ENCODE data around the gene APP.
"Not testable (repeated sequence)": the region's sequence is repeated elsewhere in the genome, so short reads cannot be mapped to it uniquely, and the experiment has no call there.

The APP gene

GRCh38 chr21:26027696-26028095 lies 142.9 kb downstream of the APP start:
- in situ Hi-C loops (cut with HindIII; ENCODE audit: low pct_unique_long_range_greater_than_20kb, low sequenced_read_pairs) = no loop called here
- TF ChIP-seq JUND (IDR thresholded peaks at IDR 0.05; ENCODE audit: low read depth) = no peak
- no peak for DNase-seq (ENCODE audit: low read depth in 1 of 2, low spot score in 1 of 2)

DNA sequence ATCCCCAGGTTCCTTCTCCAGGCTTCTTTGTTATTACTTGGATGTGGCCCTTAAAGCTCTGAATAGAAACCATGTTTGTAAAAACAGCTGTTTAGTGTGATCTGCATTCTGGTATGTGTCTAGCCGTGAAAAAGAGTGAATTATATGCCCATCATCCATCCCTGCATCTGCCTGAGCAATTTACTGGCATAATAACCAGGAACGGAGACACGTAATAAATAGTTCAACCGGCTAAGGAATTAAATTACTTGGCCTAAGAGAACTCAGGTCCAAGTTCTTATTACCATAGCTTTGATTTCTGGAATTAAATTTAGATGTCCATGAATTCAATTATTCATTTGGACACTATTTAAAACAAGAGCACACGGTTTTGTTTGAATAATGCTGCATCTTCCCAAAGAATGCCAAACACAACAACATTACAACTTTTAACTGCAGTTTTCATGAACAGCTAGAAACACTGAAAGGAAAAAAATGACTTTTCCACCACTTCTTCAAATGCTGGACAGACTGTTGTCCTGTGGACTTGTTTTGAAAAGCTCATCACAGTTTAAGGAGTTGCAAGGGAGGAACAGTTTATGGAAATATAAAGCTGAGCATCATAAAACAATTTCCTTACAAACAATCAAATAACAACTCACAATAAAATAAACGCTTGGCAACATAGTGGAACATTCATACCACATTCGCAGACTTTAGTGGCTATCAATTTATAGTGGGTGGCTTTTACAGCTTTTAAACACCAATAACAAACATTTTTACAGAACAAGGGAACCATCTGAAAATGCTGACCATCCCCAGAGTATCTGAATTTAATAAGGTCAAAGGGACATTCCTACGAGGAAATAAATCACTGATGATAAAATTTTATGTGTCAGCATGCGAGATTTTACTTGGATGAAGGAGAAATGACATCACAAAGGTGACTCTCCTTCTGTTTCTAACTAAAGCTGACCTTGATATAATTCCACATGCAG lies 144.7 kb downstream of the APP start:
- in situ Hi-C loops (cut with HindIII; ENCODE audit: low pct_unique_long_range_greater_than_20kb, low sequenced_read_pairs) = no loop called here
- no peak for TF ChIP-seq JUND (IDR thresholded peaks at IDR 0.05; ENCODE audit: low read depth)
- DNase-seq (ENCODE audit: low read depth in 1 of 2, low spot score in 1 of 2) = no peak

GRCh38 chr21:26023406-26023805 lies 147.2 kb downstream of the APP start:
- DNase-seq (ENCODE audit: low read depth in 1 of 2, low spot score in 1 of 2) = peak in 1 of 2 experiments; percentile 63
- in situ Hi-C loops (cut with HindIII; ENCODE audit: low pct_unique_long_range_greater_than_20kb, low sequenced_read_pairs) = not testable (repeated sequence)

GRCh38 chr21:26022598-26023337 lies 147.8 kb downstream of the APP start:
- in situ Hi-C loops (cut with HindIII; ENCODE audit: low pct_unique_long_range_greater_than_20kb, low sequenced_read_pairs) = not testable (repeated sequence)
- DNase-seq (ENCODE audit: low read depth in 1 of 2, low spot score in 1 of 2) = peak in 1 of 2 experiments; percentile 95
- 0 out of 2 replicates have a peak, but pooled peaks have one; percentile 26 for TF ChIP-seq JUND (IDR thresholded peaks at IDR 0.05; ENCODE audit: low read depth)

GRCh38 chr21:26020510-26020909 lies 150.1 kb downstream of the APP start:
- in situ Hi-C loops (cut with HindIII; ENCODE audit: low pct_unique_long_range_greater_than_20kb, low sequenced_read_pairs) = no loop called here
- no peak for DNase-seq (ENCODE audit: low read depth in 1 of 2, low spot score in 1 of 2)
- TF ChIP-seq JUND (IDR thresholded peaks at IDR 0.05; ENCODE audit: low read depth) = no peak

DNA sequence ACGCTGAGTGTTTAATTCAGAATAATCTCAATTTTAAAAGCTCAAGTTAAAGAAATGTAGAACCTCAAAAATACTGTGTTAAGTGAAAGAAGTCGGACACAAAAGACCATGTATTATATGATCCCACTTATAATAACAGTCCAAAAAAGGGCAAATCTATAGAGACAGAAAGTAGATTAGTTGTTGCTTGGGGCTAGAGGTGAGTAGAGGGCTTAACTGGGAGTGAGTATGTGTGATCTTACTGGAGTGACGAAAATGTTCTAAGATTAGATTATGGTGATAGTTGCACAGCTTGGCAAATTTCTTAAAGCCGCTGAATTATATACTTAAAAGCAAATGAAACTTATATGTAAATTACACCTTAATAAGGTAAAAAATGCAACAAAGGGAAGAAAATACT lies 150.5 kb downstream of the APP start:
- no peak for DNase-seq (ENCODE audit: low read depth in 1 of 2, low spot score in 1 of 2)
- in situ Hi-C loops (cut with HindIII; ENCODE audit: low pct_unique_long_range_greater_than_20kb, low sequenced_read_pairs) = no loop called here
- no peak for TF ChIP-seq JUND (IDR thresholded peaks at IDR 0.05; ENCODE audit: low read depth)

DNA sequence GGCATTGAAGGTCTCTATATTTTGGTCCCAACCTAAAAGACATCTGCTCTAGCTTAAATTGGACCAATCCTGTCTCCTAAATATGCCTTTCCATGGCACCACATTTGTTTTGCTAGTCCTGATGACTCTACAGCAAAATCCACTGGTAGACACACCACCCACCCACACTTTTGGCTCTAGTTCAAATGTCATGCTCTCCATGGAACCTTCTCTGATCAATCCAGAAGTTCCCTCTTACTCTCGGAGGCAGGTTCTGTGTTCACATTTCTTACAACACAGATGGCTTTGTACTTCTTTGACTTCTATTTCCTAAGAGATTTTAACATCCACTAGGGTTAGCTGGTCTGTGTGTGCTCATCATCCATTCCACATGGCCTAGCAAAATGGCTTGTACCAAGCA lies 151.3 kb downstream of the APP start:
- TF ChIP-seq JUND (IDR thresholded peaks at IDR 0.05; ENCODE audit: low read depth) = no peak
- in situ Hi-C loops (cut with HindIII; ENCODE audit: low pct_unique_long_range_greater_than_20kb, low sequenced_read_pairs) = no loop called here
- no peak for DNase-seq (ENCODE audit: low read depth in 1 of 2, low spot score in 1 of 2)

- DNase-seq (ENCODE audit: low read depth in 1 of 2, low spot score in 1 of 2) = no peak
- no peak for TF ChIP-seq JUND (IDR thresholded peaks at IDR 0.05; ENCODE audit: low read depth)
- in situ Hi-C loops (cut with HindIII; ENCODE audit: low pct_unique_long_range_greater_than_20kb, low sequenced_read_pairs) = no loop called here
Measured at GRCh38 chr21:26013970-26014369, 156.6 kb downstream of the APP start.

- not testable (repeated sequence) for DNase-seq (ENCODE audit: low read depth in 1 of 2, low spot score in 1 of 2)
Measured at GRCh38 chr21:26012482-26012881, 158.1 kb downstream of the APP start.

GRCh38 chr21:26011292-26011940 lies 159.2 kb downstream of the APP start:
- DNase-seq (ENCODE audit: low read depth in 1 of 2, low spot score in 1 of 2) = no peak
- in situ Hi-C loops (cut with HindIII; ENCODE audit: low pct_unique_long_range_greater_than_20kb, low sequenced_read_pairs) = no loop called here
- no peak for TF ChIP-seq JUND (IDR thresholded peaks at IDR 0.05; ENCODE audit: low read depth)

More at GRCh38 chr21:26012482-26012881, 158.1 kb downstream of the APP start:
- in situ Hi-C loops (cut with HindIII; ENCODE audit: low pct_unique_long_range_greater_than_20kb, low sequenced_read_pairs) = not testable (repeated sequence)

GRCh38 chr21:26007951-26008498 lies 162.5 kb downstream of the APP start:
- in situ Hi-C loops (cut with HindIII; ENCODE audit: low pct_unique_long_range_greater_than_20kb, low sequenced_read_pairs) = no loop called here
- DNase-seq (ENCODE audit: low read depth in 1 of 2, low spot score in 1 of 2) = no peak
- no peak for TF ChIP-seq JUND (IDR thresholded peaks at IDR 0.05; ENCODE audit: low read depth)

- in situ Hi-C loops (cut with HindIII; ENCODE audit: low pct_unique_long_range_greater_than_20kb, low sequenced_read_pairs) = no loop called here
- no peak for TF ChIP-seq JUND (IDR thresholded peaks at IDR 0.05; ENCODE audit: low read depth)
- no peak for DNase-seq (ENCODE audit: low read depth in 1 of 2, low spot score in 1 of 2)
Measured at GRCh38 chr21:26005464-26005863, 165.1 kb downstream of the APP start.

Data from T47D (cell line).